ENCODE measurements around the gene S100A16. TPM values are rescaled to one million over a fixed set of nuclear protein-coding genes. Genes with fewer than 3 reads are reported as not detected.
"Not testable (repeated sequence)": the region's sequence is repeated elsewhere in the genome, so short reads cannot be mapped to it uniquely, and the experiment has no call there.

Gene S100A16
- total RNA-seq, 2 experiments from 2014 or later = not detected

GRCh38 chr1:153578490-153578889, 34.4 kb downstream of the S100A16 start:
- Histone ChIP-seq H3K27ac (ENCODE audit: low read depth, low read length, poor library complexity, severe bottlenecking) (no peak overlapping the region), H3K4me3 (ENCODE audit: low read depth, low read length, poor library complexity, severe bottlenecking) (no peak overlapping the region), H3K4me1 (ENCODE audit: insufficient read depth, low read length, poor library complexity, severe bottlenecking) (no peaks in the 10 kb centered on the region), H3K9me3 (ENCODE audit: low read length) (no peaks in the 10 kb centered on the region), H2AFZ (ENCODE audit: low read length) (no peak overlapping the region), H3K9me2 (ENCODE audit: insufficient read depth, low read length) (no peaks in the 10 kb centered on the region), H3K4me2 (ENCODE audit: low read length) (no peak overlapping the region), H3K79me2 (ENCODE audit: insufficient read depth, low read depth, low read length) (no peaks in the 10 kb centered on the region), H4K20me1 (ENCODE audit: insufficient read depth, low read length) (no peaks in the 10 kb centered on the region), H3K36me3 (ENCODE audit: insufficient read depth, low read length) (no peaks in the 10 kb centered on the region)
- no peak for DNase-seq (ENCODE audit: low spot score)
- ChIA-PET CTCF (ENCODE audit: unreplicated experiment) (no interaction called here), POLR2A (interaction anchor here (1.0 to 2.1 kb wide), 2 partner anchors 12 to 21 kb away, joined by 3 to 4 read pairs; no protein-coding TSS in a partner anchor)
- intact Hi-C loops (cut with micrococcal nuclease; ENCODE audit: unreplicated experiment) = no loop called here
- no TSS peak for BruUV-seq (replicated peaks)
- TF ChIP-seq, protein P1, sequence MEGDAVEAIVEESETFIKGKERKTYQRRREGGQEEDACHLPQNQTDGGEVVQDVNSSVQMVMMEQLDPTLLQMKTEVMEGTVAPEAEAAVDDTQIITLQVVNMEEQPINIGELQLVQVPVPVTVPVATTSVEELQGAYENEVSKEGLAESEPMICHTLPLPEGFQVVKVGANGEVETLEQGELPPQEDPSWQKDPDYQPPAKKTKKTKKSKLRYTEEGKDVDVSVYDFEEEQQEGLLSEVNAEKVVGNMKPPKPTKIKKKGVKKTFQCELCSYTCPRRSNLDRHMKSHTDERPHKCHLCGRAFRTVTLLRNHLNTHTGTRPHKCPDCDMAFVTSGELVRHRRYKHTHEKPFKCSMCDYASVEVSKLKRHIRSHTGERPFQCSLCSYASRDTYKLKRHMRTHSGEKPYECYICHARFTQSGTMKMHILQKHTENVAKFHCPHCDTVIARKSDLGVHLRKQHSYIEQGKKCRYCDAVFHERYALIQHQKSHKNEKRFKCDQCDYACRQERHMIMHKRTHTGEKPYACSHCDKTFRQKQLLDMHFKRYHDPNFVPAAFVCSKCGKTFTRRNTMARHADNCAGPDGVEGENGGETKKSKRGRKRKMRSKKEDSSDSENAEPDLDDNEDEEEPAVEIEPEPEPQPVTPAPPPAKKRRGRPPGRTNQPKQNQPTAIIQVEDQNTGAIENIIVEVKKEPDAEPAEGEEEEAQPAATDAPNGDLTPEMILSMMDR (conservative IDR thresholded peaks at IDR 0.05; ENCODE audit: low read length) = no peak
- no peak for TF ChIP-seq EZH2phosphoT487 (IDR thresholded peaks at IDR 0.05; ENCODE audit: borderline replicate concordance, low read depth, low read length)

- Histone ChIP-seq H2AFZ (ENCODE audit: low read length) (no peak overlapping the region), H3K27ac (ENCODE audit: low read depth, low read length, poor library complexity, severe bottlenecking) (no peak overlapping the region), H3K4me3 (ENCODE audit: low read depth, low read length, poor library complexity, severe bottlenecking) (no peak overlapping the region), H3K36me3 (ENCODE audit: insufficient read depth, low read length) (no peaks in the 10 kb centered on the region), H3K4me2 (ENCODE audit: low read length) (no peak overlapping the region), H3K9me2 (ENCODE audit: insufficient read depth, low read length) (no peaks in the 10 kb centered on the region), H3K4me1 (ENCODE audit: insufficient read depth, low read length, poor library complexity, severe bottlenecking) (peaks cover 3% of the 10 kb centered on the region), H4K20me1 (ENCODE audit: insufficient read depth, low read length) (no peaks in the 10 kb centered on the region), H3K79me2 (ENCODE audit: insufficient read depth, low read depth, low read length) (no peaks in the 10 kb centered on the region), H3K9me3 (ENCODE audit: low read length) (no peaks in the 10 kb centered on the region)
- no peak for DNase-seq (ENCODE audit: low spot score)
- no peak for TF ChIP-seq EZH2phosphoT487 (IDR thresholded peaks at IDR 0.05; ENCODE audit: borderline replicate concordance, low read depth, low read length)
- TF ChIP-seq, protein P1 (conservative IDR thresholded peaks at IDR 0.05; ENCODE audit: low read length) = no peak
- intact Hi-C loops (cut with micrococcal nuclease; ENCODE audit: unreplicated experiment) = no loop called here
- POLR2A ChIA-PET = interaction anchor here (0.7 to 2.1 kb wide), 5 partner anchors 13 to 44 kb away, joined by 3 to 6 read pairs (median 4); no protein-coding TSS in a partner anchor
- no TSS peak for BruUV-seq (replicated peaks)
- CTCF ChIA-PET (ENCODE audit: unreplicated experiment) = interaction anchor here (0.5 kb wide), 1 partner anchor 39 kb away, joined by 3 read pairs; no protein-coding TSS in a partner anchor
These were observed 35.3 kb downstream of the S100A16 start for GRCh38 chr1:153577624-153578051.

GRCh38 chr1:153577138-153577537, 35.8 kb downstream of the S100A16 start:
- TF ChIP-seq EZH2phosphoT487 (IDR thresholded peaks at IDR 0.05; ENCODE audit: borderline replicate concordance, low read depth, low read length) = no peak
- TF ChIP-seq, protein P1 (conservative IDR thresholded peaks at IDR 0.05; ENCODE audit: low read length) = no peak
- Histone ChIP-seq H4K20me1 (ENCODE audit: insufficient read depth, low read length) (no peaks in the 10 kb centered on the region), H3K27ac (ENCODE audit: low read depth, low read length, poor library complexity, severe bottlenecking) (no peak overlapping the region), H3K9me2 (ENCODE audit: insufficient read depth, low read length) (no peaks in the 10 kb centered on the region), H3K4me1 (ENCODE audit: insufficient read depth, low read length, poor library complexity, severe bottlenecking) (peaks cover 8% of the 10 kb centered on the region), H3K79me2 (ENCODE audit: insufficient read depth, low read depth, low read length) (no peaks in the 10 kb centered on the region), H3K4me3 (ENCODE audit: low read depth, low read length, poor library complexity, severe bottlenecking) (no peak overlapping the region), H3K4me2 (ENCODE audit: low read length) (no peak overlapping the region), H3K36me3 (ENCODE audit: insufficient read depth, low read length) (no peaks in the 10 kb centered on the region), H3K9me3 (ENCODE audit: low read length) (no peaks in the 10 kb centered on the region), H2AFZ (ENCODE audit: low read length) (no peak overlapping the region)
- POLR2A ChIA-PET = interaction anchor here (1.2 to 2.1 kb wide), 3 partner anchors 16 to 27 kb away, joined by 3 to 6 read pairs (median 4); no protein-coding TSS in a partner anchor
- no TSS peak for BruUV-seq (replicated peaks)
- no peak for DNase-seq (ENCODE audit: low spot score)
- intact Hi-C loops (cut with micrococcal nuclease; ENCODE audit: unreplicated experiment) = no loop called here
- CTCF ChIA-PET (ENCODE audit: unreplicated experiment) = no interaction called here

DNA sequence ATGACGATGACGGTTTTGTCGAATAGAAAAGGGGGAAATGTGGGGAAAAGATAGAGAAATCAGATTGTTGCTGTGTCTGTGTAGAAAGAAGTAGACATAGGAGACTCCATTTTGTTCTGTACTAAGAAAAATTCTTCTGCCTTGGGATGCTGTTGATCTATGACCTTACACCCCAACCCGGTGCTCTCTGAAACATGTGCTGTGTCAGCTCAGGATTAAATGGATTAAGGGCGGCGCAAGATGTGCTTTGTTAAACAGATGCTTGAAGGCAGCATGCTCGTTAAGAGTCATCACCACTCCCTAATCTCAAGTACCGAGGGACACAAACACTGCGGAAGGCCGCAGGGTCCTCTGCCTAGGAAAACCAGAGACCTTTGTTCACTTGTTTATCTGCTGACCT, 37.4 kb downstream of the S100A16 start:
- H2AFZ ChIP-seq (ENCODE audit: low read length); H3K36me3 ChIP-seq (ENCODE audit: insufficient read depth, low read length); H3K9me2 ChIP-seq (ENCODE audit: insufficient read depth, low read length); DNase-seq (ENCODE audit: low spot score); H3K27ac ChIP-seq (ENCODE audit: low read depth, low read length, poor library complexity, severe bottlenecking); H3K4me2 ChIP-seq (ENCODE audit: low read length); H3K4me3 ChIP-seq (ENCODE audit: low read depth, low read length, poor library complexity, severe bottlenecking); BruUV-seq (replicated peaks); intact Hi-C loops (cut with micrococcal nuclease; ENCODE audit: unreplicated experiment); CTCF ChIA-PET (ENCODE audit: unreplicated experiment); POLR2A ChIA-PET; H3K79me2 ChIP-seq (ENCODE audit: insufficient read depth, low read depth, low read length); H3K9me3 ChIP-seq (ENCODE audit: low read length); H4K20me1 ChIP-seq (ENCODE audit: insufficient read depth, low read length): not testable (repeated sequence)
- H3K4me1 ChIP-seq (ENCODE audit: insufficient read depth, low read length, poor library complexity, severe bottlenecking) = peaks cover 13% of the 10 kb centered on the region
